Activated naive CD4-positive, alpha-beta T cell (primary cell): ENCODE results near the gene TOMM5.
"Not testable (repeated sequence)": the region's sequence is repeated elsewhere in the genome, so short reads cannot be mapped to it uniquely, and the experiment has no call there.

ENCODE experiments used
- DNase-seq, 4 experiments: peaks; one replicate each; lab custom pipeline; 2025; lab: John Stamatoyannopoulos, UW

TOMM5 gene

DNA sequence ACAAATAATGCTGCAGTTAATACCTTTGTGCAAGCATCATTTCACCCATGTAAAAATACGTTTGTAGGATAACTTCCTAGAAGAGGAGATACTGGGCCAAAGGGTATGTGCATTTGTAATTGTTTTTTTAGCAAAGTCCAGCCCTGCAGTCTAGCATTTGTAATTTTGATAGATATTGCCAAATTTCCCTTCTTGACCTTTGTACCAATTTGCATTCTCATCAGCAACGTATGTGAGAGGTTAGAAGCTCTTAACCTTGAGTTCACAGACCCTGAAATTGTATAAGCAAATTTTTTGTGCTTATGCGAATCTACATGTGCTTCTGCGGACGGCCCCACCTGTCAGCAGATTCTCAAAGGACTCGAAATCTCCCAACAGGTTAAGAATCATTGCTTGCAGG is 18.6 kb upstream of the TOMM5 start:
- no peak for DNase-seq

DNA sequence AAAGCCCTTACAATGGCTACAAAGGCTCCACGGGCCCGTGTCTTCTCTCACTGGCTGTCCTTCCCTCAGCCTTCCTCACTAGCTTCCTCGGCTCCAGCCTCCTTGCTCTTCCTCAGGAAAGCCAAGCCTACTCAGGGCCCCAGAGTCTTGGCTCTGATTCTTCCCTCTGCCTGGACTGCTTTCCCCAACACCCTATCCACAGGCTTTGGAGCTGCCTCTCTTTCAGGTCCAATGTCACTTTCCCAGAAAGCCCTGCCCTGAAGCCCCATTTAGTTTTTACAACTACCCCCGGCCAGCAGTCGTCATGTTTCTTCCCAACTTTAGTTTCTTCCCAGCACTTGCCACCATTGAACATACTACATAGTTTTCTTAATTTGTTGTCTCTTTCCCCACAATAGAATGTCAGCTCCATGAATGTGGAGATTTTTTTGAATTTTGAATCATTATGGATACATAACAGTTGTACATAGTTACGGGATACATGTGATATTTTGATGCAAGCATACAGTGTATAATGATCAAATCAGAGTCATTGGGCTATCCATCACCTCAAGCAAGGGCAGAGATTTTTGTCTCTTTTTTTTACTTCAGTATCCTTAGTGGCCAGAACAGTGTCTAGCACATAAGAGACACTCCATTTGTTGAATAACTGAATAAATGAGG is 17.5 kb upstream of the TOMM5 start:
- DNase-seq: no peak

DNA sequence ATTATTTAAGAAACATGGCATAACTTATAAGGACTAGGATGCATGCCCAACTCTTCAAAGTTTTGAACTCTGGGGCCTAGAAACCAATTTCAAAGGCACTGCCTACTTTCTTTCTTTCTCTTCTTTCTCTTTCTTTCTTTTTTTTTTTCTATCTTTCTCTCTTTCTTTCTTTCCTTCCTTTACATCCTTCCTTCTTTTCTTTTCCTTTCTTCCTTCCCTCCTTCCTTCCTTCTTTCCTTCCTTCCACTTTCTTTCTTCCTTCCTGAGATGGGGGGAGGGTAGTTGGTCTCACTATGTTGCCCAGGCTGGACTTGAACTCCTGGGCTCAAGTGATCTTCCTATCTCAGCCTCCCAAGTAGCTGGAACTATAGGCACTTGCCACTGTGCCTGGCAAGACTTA is 15.9 kb upstream of the TOMM5 start:
- no peak for DNase-seq

GRCh38 chr9:37604296-37604695 is 11.9 kb upstream of the TOMM5 start:
- no peak for DNase-seq

GRCh38 chr9:37602817-37603216 is 10.4 kb upstream of the TOMM5 start:
- no peak for DNase-seq

DNA sequence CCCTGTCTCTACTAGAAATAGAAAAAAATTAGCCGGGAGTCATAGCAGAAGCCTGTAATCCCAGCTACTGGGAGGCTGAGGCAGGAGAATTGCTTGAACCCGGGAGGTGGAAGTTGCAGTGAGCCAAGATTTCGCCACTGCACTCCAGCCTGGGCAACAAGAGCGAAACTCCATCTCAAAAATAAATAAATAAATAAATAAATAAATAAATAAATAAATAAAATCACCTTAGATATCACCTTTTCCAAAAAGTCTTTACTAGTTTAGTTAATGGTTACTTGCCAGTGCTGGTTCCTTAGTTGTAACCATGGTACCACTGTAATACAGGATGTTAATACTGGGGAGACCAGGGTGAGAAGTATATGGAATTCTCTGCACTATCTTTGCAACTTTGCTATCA is 9.7 kb upstream of the TOMM5 start:
- not testable (repeated sequence) for DNase-seq

DNA sequence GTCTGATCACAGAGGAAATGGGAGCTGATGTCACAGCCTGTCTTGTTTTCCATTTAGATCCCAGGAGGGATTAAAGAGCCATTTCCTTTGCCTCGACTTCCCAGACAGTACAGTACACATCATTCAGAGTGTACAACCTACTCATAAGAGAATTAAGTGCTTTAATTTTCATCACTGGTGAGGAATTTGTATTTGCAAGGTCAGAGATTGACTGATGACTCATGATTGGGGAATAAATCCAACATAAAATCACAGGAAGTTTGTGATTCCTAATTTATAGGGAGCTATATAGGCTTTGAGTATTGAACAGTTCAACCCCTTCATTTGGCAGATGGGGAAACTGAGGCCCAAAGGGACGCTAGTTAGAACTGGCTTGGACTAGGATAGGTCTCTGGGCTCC is 4.1 kb upstream of the TOMM5 start:
- DNase-seq: no peak

GRCh38 chr9:37593883-37594448 is 1.6 kb upstream of the TOMM5 start:
- no peak for DNase-seq

- DNase-seq: no peak
Observed at GRCh38 chr9:37587521-37587920, 4.9 kb downstream of the TOMM5 start.

- DNase-seq: no peak
Observed at GRCh38 chr9:37583522-37584121, 8.8 kb downstream of the TOMM5 start.

DNA sequence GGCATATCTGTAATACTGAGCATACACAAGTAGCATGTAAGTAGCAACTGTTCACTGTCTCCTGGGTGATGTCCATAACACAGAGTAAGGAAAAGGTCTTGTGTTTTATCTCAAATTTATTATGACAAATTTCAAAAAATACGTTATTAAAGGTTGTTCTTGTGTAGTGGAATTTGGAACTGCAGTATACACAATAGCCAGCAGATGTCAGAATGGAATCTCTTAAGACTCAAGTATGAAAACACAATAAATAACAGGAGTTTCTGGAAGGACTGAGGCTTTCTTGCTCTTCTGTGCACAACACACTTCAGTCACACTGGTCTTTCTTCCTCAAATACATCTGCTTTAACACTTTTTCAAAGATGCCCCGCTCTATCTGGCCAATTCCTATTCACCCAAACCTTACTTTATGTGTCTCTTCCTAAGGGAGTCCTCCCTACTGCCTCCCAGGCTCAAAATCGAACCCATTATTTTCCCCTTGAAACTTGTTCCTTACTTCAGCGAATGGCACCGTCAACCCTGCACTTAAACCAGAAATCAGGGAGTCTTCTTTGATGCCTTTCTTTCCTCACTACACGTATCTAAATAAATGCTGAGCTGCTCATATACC is 9.7 kb downstream of the TOMM5 start:
- no peak for DNase-seq

GRCh38 chr9:37575921-37576721 is 16.3 kb downstream of the TOMM5 start, which contains the start of gene FBXO10:
TSS of gene FBXO10 (minus strand) at chr9:37576380. CDS start at chr9:37541768, 34,612 bp downstream.
- peak in 1 of 4 experiments; percentile 8 for DNase-seq

DNA sequence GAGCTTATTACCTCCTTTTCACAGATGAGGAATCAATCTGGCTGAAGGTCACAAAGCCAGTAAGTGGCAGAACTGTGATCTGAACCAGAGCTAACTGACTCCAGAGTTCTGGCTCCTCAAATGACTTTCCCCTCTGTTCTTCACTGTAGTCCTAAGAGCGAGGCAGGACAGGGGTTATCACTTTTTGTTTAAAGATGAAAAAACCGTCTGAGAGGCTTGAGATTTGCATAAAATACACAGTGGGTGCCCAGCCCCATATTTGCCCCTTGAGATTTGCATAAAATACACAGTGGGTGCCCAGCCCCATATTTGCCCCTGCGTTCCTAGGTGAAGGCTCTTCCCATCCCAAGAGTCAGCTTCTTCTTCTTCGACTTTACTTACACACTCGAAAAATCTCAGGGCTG is 16.9 kb downstream of the TOMM5 start:
- DNase-seq: no peak

DNA sequence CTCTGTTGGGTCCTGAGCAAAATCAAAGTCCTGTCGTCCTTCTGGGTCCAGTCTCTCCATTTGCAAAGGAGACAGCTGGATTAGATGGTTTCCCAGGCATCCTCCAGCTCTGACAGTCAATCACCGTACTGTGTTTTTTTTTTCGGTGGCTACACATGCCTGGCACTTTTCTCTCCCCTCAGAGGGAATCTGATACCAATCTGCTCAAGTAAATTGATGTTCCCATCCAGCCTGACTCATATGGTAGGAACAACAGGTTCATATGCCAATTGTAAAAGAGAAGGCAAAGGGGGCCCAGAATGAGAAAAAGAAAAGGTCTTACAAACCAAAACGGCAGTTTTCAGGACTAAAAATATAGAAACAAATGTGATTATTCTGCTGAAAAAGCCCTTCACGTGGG is 17.4 kb downstream of the TOMM5 start:
- DNase-seq: no peak

- no peak for DNase-seq
Observed at GRCh38 chr9:37574241-37574721, 18.1 kb downstream of the TOMM5 start.

DNA sequence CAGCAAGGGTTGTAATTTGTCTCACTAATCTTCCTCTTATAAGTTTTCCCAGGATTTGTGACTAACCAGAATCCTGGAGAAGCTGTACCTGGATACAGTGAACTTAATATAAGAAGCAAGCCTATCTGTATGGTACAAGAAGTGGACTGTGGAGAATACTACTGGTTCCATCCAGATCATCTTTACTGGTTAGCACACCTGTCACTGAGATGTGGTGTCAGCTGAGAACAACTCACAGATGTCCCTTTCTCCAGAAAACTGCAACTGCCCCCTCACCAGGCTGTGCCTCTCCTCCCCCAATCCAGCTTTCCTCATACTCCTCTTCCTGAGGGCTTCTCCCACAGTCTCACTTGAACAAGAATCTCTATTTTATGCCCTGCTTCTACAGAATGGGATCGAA is 21.1 kb downstream of the TOMM5 start:
- no peak for DNase-seq

DNA sequence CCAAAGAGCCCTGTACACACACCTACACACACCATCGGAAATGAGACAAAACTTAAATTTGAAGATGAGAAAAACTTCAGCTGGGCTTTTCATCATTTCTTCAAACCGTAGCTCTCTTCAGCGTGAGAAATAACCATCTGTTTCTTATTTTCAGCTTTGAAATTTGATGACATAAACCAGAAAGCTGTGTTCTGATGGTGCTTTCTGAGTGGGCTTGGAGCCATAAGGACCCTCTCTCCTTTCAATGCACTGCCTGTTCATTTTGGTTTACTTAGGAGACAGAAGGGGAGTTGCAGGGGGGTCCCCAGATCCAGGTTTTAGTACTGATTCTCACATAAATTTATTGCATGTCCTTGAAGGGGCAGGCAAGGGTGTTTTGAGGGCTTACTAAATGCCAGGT is 25.7 kb downstream of the TOMM5 start:
- DNase-seq: no peak

GRCh38 chr9:37565661-37566618 is 26.5 kb downstream of the TOMM5 start:
- DNase-seq: no peak

DNA sequence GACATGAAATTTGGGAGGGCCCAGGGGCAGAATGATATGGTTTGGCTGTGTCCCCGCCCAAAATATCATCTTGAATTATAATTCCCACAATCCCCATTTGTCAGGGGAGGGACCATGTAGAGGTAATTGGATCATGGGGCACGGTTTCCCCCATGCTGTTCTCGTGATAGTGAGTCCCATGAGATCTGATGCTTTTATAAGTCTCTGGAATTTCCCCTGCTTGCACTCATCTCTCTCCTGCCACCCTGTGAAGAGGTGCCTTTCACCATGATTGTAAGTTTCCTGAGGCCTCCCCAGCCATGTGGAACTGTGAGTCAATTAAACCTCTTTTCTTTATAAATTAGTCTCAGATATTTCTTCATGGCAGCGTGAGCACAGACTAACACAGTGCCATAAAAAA is 27.5 kb downstream of the TOMM5 start:
- no peak for DNase-seq

- no peak for DNase-seq
Observed at GRCh38 chr9:37563806-37564513, 28.4 kb downstream of the TOMM5 start.
